ENCODE results near the gene CCNY.

CCNY gene

DNA sequence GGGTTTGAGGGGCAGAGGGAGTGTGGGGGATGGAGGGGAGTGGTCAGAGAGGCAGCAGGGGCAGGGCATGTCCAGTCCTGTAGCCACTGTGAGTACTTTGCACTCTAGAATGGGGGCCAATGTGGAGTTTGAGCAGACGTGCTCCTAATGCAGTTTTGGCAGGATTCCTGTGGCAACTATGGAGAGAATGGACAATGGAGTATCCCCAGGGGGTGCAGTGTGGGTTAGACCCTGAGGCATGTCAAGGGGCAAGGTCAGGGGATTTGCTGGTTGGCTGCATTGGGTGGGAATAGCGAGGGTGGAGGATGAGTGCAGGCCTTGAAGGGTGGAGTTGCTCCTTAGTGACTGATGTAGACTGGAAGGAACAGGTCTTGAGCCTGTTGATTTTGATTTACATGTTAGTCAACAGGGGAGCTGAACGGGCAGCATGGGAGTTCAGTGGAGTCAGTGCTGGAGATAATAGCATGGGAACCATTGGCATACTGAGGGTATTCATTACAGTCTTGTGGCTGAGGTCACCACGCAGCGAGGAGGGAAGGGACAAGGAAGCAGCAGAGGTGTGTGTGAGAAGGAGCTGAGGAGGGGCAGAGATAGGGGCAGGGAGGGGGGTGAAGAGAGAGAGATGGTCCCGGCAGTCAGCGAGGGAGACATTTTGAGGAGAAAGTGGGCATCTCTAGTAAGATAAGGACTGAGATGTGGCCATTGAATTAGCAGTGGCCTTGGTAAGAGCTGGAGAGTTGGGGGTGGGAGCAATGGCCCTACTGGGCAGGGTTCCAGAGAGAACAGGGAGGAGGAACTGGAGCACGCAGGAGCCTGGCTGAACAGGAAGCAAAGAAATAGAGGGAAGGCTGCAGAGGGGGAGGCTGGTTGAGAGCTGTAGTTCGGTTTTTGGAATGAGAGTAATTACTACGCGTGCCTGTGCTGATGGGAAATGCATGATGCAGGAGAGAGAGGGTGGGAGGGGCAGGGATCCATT is 112.7 kb downstream of the CCNY start:
- Mint-ChIP-seq H3K9me3 (peaks cover 10% of the 10 kb centered on the region), H3K27me3 (no peaks in the 10 kb centered on the region), H3K4me1 (peaks cover 69% of the 10 kb centered on the region), H3K27ac (peak overlapping the region; percentile 62), H3K4me3 (no peak overlapping the region), H3K36me3 (peaks cover 13% of the 10 kb centered on the region)
- ATAC-seq = no peak

DNA sequence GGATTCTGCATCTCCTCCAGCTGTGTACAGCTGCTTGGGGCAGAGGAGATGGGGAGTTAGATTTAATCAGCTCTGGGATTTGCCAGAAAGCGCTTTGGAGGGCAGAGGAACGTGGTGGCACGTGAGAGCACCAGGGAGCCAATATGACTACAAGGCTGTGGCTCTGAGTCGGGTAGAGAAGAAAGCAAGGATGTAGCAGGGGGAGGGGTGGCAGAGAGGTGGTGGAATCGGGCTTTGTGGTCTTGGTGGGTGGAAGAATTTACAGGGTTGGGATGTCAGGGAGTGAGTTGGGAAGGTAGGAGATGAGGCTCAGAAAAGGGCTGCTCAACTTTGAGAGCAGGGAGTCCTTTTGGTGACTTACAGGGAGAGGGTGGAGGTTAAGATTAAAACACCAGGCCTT is 113.6 kb downstream of the CCNY start:
- no peaks in the 10 kb centered on the region for H3K27me3 Mint-ChIP-seq
- H3K9me3 Mint-ChIP-seq = peaks cover 6% of the 10 kb centered on the region
- no peak for ATAC-seq
- peaks cover 66% of the 10 kb centered on the region for H3K4me1 Mint-ChIP-seq
- peak overlapping the region; percentile 62 for H3K27ac Mint-ChIP-seq
- H3K36me3 Mint-ChIP-seq = peaks cover 6% of the 10 kb centered on the region
- peak overlapping the region; percentile 9 for H3K4me3 Mint-ChIP-seq

- Mint-ChIP-seq H3K4me3 (peak overlapping the region; percentile 18), H3K36me3 (no peaks in the 10 kb centered on the region), H3K27me3 (no peaks in the 10 kb centered on the region), H3K27ac (peak overlapping the region; percentile 62), H3K9me3 (no peaks in the 10 kb centered on the region), H3K4me1 (peaks cover 69% of the 10 kb centered on the region)
- ATAC-seq = peak; percentile 97
Observed at GRCh38 chr10:35451151-35452016, 115.1 kb downstream of the CCNY start.

DNA sequence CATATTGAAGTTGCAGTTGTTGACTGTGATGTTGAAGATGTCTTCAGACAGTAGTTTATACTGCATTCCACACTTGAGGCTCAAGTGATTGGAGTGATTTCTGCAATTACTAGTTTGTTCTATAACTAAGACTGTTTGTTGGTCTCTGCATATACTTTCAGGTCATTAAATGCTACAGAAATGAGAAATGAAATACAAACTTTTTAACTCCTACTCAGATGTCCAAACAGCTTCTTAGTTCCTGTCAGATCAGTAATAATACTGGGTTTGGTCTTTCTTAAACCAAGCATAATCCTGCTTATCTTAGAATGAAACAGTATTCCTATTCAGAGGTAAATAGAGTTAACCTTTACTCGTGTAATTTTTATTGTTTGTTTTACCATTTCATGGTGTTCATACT is 115.9 kb downstream of the CCNY start:
- Mint-ChIP-seq H3K4me1 (peaks cover 65% of the 10 kb centered on the region), H3K27ac (peak overlapping the region; percentile 62), H3K9me3 (no peaks in the 10 kb centered on the region), H3K36me3 (peaks cover 2% of the 10 kb centered on the region), H3K27me3 (no peaks in the 10 kb centered on the region), H3K4me3 (no peak overlapping the region)
- no peak for ATAC-seq

DNA sequence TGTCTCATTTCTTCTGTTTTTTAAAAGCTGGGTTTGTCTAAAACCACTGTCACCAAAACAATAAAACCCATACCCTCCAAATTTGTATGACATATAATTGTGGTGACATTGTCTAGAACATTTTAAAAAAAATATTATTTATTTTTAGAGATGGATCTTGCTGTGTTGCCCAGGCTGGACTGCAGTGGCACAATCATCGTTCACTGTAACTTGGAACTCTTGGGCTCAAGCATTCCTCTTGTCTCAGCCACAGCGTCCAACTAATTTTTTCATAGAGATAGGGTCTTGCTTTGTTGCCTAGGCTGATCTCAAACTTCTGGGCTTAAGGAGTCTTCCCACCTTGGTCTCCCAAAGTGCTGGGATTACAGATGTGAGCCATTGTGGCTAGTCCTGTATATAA is 116.5 kb downstream of the CCNY start:
- no peaks in the 10 kb centered on the region for H3K9me3 Mint-ChIP-seq
- H3K4me3 Mint-ChIP-seq = no peak overlapping the region
- no peak for ATAC-seq
- no peak overlapping the region for H3K27ac Mint-ChIP-seq
- H3K4me1 Mint-ChIP-seq = peaks cover 67% of the 10 kb centered on the region
- no peaks in the 10 kb centered on the region for H3K27me3 Mint-ChIP-seq
- peaks cover 5% of the 10 kb centered on the region for H3K36me3 Mint-ChIP-seq

DNA sequence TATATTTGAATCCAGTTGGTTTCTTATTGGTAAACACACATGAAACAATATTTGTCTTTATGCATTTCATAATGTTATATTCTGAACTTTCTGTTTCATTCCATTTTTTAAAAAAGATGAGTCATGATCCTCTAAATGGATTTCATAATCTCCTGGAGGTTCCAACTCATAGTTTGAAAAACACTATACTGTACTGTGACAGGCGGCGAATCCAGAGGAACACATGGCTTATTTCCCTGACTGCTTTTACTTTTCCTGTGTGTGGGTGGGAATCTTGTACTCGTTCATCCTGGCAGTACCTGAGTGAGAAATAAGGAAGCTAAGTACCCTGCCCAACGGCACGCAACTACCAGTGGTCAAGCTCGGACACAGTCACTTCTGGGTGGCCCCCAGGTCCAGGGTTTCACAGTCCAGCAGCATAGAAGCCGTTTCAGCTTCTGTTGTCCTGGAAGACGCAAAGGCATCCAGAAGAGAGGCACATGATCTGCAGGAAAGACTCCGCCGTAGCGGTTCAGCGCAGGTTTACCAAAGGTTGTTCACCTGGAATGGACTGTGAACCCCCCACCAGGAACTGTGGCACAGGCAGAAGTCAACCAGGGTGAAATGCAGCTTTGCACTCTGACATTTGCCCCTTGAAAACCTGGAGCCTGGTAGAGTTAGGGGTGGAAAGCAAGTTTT is 117.7 kb downstream of the CCNY start:
- H3K27me3 Mint-ChIP-seq = no peaks in the 10 kb centered on the region
- no peak overlapping the region for H3K27ac Mint-ChIP-seq
- peaks cover 56% of the 10 kb centered on the region for H3K4me1 Mint-ChIP-seq
- ATAC-seq = no peak
- H3K9me3 Mint-ChIP-seq = no peaks in the 10 kb centered on the region
- peaks cover 5% of the 10 kb centered on the region for H3K36me3 Mint-ChIP-seq
- no peak overlapping the region for H3K4me3 Mint-ChIP-seq

DNA sequence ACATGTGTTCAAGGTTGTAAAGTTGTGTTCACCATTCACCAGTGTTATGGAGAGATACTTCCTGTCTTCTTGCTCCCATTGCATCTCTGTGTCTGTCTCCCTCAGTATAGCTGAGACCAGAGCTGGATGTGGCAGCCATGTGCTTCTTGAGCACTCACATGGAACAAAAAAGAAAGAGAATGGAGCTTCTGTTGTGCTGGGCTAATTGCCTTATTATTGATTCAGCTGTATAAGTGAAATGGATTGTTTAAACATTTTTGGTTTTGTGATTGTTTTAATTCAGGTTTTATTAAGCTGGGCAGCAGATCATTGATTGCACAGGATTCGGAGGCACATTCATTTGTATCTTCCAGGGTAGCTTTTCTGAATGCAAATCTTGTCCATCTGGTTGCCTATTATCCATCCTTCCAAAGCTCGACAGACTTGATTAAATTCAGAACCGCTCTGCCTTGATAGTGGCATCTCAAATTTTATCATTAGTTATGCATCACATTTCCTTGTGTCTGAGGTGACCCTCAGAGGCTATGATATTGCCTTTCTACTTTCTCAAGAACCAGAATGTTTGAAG is 119.9 kb downstream of the CCNY start:
- Mint-ChIP-seq H3K9me3 (no peaks in the 10 kb centered on the region), H3K27me3 (no peaks in the 10 kb centered on the region), H3K4me3 (no peak overlapping the region), H3K4me1 (peaks cover 34% of the 10 kb centered on the region), H3K36me3 (peaks cover 5% of the 10 kb centered on the region), H3K27ac (no peak overlapping the region)
- no peak for ATAC-seq

GRCh38 chr10:35456784-35457183 is 120.5 kb downstream of the CCNY start:
- Mint-ChIP-seq H3K9me3 (no peaks in the 10 kb centered on the region), H3K36me3 (peaks cover 5% of the 10 kb centered on the region), H3K27me3 (no peaks in the 10 kb centered on the region), H3K4me1 (peaks cover 28% of the 10 kb centered on the region), H3K4me3 (no peak overlapping the region), H3K27ac (no peak overlapping the region)
- no peak for ATAC-seq

DNA sequence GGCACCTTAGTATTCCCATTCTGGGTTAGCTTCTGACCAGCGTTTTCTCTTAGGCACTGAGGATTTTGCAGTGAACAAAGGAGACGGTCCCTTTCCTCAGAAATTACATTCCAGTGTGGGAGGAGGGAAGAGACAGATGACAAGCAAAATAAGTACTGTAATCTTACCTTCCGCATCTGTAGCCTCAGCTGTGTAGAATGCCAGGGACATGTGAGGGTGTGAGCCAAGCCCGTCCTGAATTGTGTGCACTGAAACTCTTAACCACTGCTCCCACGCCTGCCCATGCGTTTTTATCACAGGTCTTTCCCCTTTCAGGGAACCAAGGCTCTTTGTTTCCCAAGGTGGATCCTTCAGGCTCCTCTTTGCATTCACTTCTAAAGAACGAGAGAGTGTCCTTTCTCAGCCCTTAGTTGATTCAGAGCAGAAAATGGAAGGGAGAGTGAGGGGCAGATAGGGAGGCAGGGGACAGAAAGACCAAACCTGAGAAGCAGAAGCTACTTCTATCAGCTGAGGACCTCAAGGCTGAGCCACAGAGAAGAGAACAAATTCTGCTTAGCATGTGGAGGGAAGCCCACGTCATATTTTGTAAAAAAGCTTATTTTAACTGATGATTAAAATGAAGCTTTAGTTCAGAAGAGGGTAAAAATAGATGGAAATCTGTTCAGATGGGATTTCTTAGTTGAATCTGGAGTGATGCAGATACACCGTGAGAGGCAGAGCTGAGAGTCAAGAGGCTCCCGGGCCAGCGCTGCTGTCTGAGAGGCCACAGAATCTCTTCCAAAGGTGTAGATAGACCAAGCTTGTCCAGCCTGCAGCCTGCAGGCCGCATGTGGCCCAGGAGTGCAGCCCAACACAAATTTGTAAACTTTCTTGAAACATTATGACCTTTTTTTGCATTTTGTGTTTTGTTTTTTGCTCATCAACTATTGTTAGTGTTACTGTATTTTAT is 122.5 kb downstream of the CCNY start:
- Mint-ChIP-seq H3K4me1 (peaks cover 27% of the 10 kb centered on the region), H3K27me3 (no peaks in the 10 kb centered on the region), H3K9me3 (no peaks in the 10 kb centered on the region), H3K36me3 (peaks cover 5% of the 10 kb centered on the region), H3K4me3 (no peak overlapping the region), H3K27ac (no peak overlapping the region)
- ATAC-seq = no peak

GRCh38 chr10:35459449-35459847 is 123.1 kb downstream of the CCNY start:
- Mint-ChIP-seq H3K27me3 (no peaks in the 10 kb centered on the region), H3K9me3 (no peaks in the 10 kb centered on the region), H3K36me3 (peaks cover 5% of the 10 kb centered on the region), H3K27ac (no peak overlapping the region), H3K4me3 (no peak overlapping the region), H3K4me1 (peaks cover 23% of the 10 kb centered on the region)
- ATAC-seq = no peak

GRCh38 chr10:35460852-35461460 is 124.6 kb downstream of the CCNY start:
- no peak overlapping the region for H3K27ac Mint-ChIP-seq
- H3K36me3 Mint-ChIP-seq = peaks cover 5% of the 10 kb centered on the region
- ATAC-seq = no peak
- no peaks in the 10 kb centered on the region for H3K27me3 Mint-ChIP-seq
- no peaks in the 10 kb centered on the region for H3K9me3 Mint-ChIP-seq
- no peak overlapping the region for H3K4me3 Mint-ChIP-seq
- peaks cover 14% of the 10 kb centered on the region for H3K4me1 Mint-ChIP-seq

- H3K36me3 Mint-ChIP-seq = no peaks in the 10 kb centered on the region
- ATAC-seq = peak; percentile 71
- no peak overlapping the region for H3K4me3 Mint-ChIP-seq
- no peaks in the 10 kb centered on the region for H3K9me3 Mint-ChIP-seq
- H3K27ac Mint-ChIP-seq = peak overlapping the region; percentile 46
- peaks cover 4% of the 10 kb centered on the region for H3K4me1 Mint-ChIP-seq
- no peaks in the 10 kb centered on the region for H3K27me3 Mint-ChIP-seq
Observed at GRCh38 chr10:35462491-35462934, 126.2 kb downstream of the CCNY start.

DNA sequence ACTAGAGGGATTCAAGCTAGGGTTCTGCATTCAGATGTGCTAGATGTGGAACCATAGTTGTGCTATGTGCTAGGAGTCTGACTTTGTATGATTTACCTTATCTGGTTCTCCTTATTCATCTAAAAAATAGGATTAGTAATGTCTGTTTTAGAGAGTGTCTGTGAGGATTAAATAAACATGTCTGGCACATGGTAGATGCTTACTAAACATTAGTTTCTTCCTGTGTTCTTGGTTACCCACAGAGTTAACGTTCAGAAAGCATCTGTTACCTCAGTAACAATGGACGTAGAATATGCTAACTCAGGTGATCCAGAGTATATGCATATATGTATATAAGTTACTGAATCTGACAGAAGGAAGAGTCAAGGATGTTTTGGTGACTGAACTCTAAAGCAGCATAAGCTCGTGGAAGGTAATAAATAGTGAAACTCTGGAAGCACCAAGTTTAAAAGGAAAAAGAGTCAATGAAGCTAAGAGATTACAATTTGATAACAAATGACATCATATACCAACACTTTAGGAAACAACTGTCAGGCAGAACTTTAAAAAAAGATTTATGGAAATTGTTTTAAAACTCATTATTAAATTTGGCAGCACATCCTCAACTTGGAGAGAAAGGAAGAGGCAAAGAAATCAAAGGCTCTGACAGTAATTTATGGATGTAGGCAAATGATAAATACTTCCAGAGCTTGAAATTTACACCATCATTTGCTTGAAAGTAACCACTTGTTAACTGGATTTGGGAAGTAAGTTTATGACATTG is 127.0 kb downstream of the CCNY start:
- no peaks in the 10 kb centered on the region for H3K9me3 Mint-ChIP-seq
- no peaks in the 10 kb centered on the region for H3K36me3 Mint-ChIP-seq
- no peaks in the 10 kb centered on the region for H3K27me3 Mint-ChIP-seq
- no peaks in the 10 kb centered on the region for H3K4me1 Mint-ChIP-seq
- no peak for ATAC-seq
- H3K4me3 Mint-ChIP-seq = no peak overlapping the region
- H3K27ac Mint-ChIP-seq = peak overlapping the region; percentile 46
